Measurements from ENCODE around the gene CFTR. TPM values are rescaled to one million over a fixed set of nuclear protein-coding genes. Genes with fewer than 3 reads are reported as not detected.

CFTR gene
- total RNA-seq, 1 experiment from 2014 or later, result not detected

- Histone ChIP-seq H4K20me1 (ENCODE audit: insufficient read depth) (no peaks in the 10 kb centered on the region), H3K36me3 (ENCODE audit: control insufficient read depth in 1 of 2, insufficient read depth in 2 of 2, low read length in 2 of 2) (no peaks in the 10 kb centered on the region), H3K4me3 (replicated peaks in 1 of 2; ENCODE audit: low read depth in 1 of 2, low read length in 2 of 2) (no peak overlapping the region), H3K4me1 (ENCODE audit: control insufficient read depth in 1 of 2, insufficient read depth in 2 of 2, low read length in 2 of 2) (no peaks in the 10 kb centered on the region), H3K9me2 (ENCODE audit: insufficient read depth) (no peaks in the 10 kb centered on the region), H3K79me2 (ENCODE audit: insufficient read depth, low read length) (no peaks in the 10 kb centered on the region), H3K4me2 (ENCODE audit: low read length) (no peak overlapping the region), H3K27me3 (ENCODE audit: insufficient read depth, low read length) (no peaks in the 10 kb centered on the region), H3K9me3 (ENCODE audit: control insufficient read depth in 1 of 2, insufficient read depth in 1 of 2, low read depth in 1 of 2, low read length in 2 of 2) (no peaks in the 10 kb centered on the region), H3K27ac (ENCODE audit: low read depth, low read length) (no peak overlapping the region), H2AFZ (ENCODE audit: low read depth, low read length, poor library complexity, severe bottlenecking) (no peak overlapping the region), H3K9ac (ENCODE audit: low read length) (no peak overlapping the region)
- DNase-seq (ENCODE audit: low read depth, low spot score) (no peak), ATAC-seq (no peak)
- ChIA-PET RAD21 (ENCODE audit: low non-redundant PET in 1 of 2, low total read pairs in 2 of 2, uncharacterized antibody in 2 of 2, unreplicated experiment in 2 of 2) (no interaction called here), POLR2A (no interaction called here), CTCF (no interaction called here)
- no TSS peak for BruUV-seq (replicated peaks)
- intact Hi-C loops (cut with micrococcal nuclease), result no loop called here
- TF ChIP-seq CEBPB (IDR thresholded peaks at IDR 0.05; ENCODE audit: low read depth), result no peak
- no peak for TF ChIP-seq ELF1 (IDR thresholded peaks at IDR 0.05; ENCODE audit: borderline replicate concordance, low read depth)
- TF ChIP-seq JUND (IDR thresholded peaks at IDR 0.05), result no peak
- no peak for TF ChIP-seq SRF (IDR thresholded peaks at IDR 0.05; ENCODE audit: low read depth)
- no peak for TF ChIP-seq ZNF274 (IDR thresholded peaks at IDR 0.05; ENCODE audit: low read depth, low read length)
- TF ChIP-seq SIN3A (IDR thresholded peaks at IDR 0.05; ENCODE audit: low read depth), result no peak
- TF ChIP-seq, protein P1, sequence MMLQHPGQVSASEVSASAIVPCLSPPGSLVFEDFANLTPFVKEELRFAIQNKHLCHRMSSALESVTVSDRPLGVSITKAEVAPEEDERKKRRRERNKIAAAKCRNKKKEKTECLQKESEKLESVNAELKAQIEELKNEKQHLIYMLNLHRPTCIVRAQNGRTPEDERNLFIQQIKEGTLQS (IDR thresholded peaks at IDR 0.05), result no peak
- TF ChIP-seq POLR2AphosphoS5 (IDR thresholded peaks at IDR 0.05; ENCODE audit: low read depth, low read length), result no peak
- no peak for TF ChIP-seq FOSL1 (IDR thresholded peaks at IDR 0.05; ENCODE audit: low read depth)
- TF ChIP-seq YY1 (IDR thresholded peaks at IDR 0.05; ENCODE audit: extremely low read depth, insufficient replicate concordance, low read depth, low read length), result no peak
- TF ChIP-seq, protein P2, sequence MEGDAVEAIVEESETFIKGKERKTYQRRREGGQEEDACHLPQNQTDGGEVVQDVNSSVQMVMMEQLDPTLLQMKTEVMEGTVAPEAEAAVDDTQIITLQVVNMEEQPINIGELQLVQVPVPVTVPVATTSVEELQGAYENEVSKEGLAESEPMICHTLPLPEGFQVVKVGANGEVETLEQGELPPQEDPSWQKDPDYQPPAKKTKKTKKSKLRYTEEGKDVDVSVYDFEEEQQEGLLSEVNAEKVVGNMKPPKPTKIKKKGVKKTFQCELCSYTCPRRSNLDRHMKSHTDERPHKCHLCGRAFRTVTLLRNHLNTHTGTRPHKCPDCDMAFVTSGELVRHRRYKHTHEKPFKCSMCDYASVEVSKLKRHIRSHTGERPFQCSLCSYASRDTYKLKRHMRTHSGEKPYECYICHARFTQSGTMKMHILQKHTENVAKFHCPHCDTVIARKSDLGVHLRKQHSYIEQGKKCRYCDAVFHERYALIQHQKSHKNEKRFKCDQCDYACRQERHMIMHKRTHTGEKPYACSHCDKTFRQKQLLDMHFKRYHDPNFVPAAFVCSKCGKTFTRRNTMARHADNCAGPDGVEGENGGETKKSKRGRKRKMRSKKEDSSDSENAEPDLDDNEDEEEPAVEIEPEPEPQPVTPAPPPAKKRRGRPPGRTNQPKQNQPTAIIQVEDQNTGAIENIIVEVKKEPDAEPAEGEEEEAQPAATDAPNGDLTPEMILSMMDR (IDR thresholded peaks at IDR 0.05 in 2 of 3, conservative IDR thresholded peaks at IDR 0.05 in 1 of 3; ENCODE audit: borderline replicate concordance in 1 of 3, insufficient read depth in 1 of 3, low read depth in 2 of 3, low read length in 2 of 3), result no peak
- no peak for TF ChIP-seq POLR2A (IDR thresholded peaks at IDR 0.05; ENCODE audit: borderline replicate concordance, extremely low read depth, insufficient read depth, insufficient read length)
- TF ChIP-seq EZH2phosphoT487 (IDR thresholded peaks at IDR 0.05; ENCODE audit: borderline replicate concordance), result no peak
- no peak for TF ChIP-seq TCF7L2 (IDR thresholded peaks at IDR 0.05; ENCODE audit: borderline replicate concordance, extremely low read depth, insufficient read depth, insufficient read length)
These were observed 82.9 kb downstream of the CFTR start for GRCh38 chr7:117562759-117563158.
